Left renal cortex interstitium (tissue), 4 donors: Measurements from ENCODE around the gene CTRL. TPM values are rescaled to one million over a fixed set of nuclear protein-coding genes. Genes with fewer than 3 reads are reported as not detected.
"Not testable (repeated sequence)": the region's sequence is repeated elsewhere in the genome, so short reads cannot be mapped to it uniquely, and the experiment has no call there.

Experiments used
- DNase-seq, 4 donors: peaks; one replicate each; pipeline ENCODE4 v3.0.0-alpha.2; 2013; ENCODE audit warnings: low read depth in 4 of 4, low spot score in 2 of 4, missing footprints in 1 of 4
- polyA plus RNA-seq, 4 donors: library from polyadenylated mRNA; unstranded; fragments of 120-200 nt; gene quantifications; one replicate each; pipeline ENCODE4 v1.2.1, GENCODE V29; 2013; ENCODE audit not compliant: insufficient read length in 4 of 4

The CTRL gene
- polyA plus RNA-seq, 4 donors: 4.5 to 7.1 (median 5.8) TPM

- no peak for DNase-seq
Measured at GRCh38 chr16:67942510-67943255, 11.0 kb upstream of the CTRL start.

DNA sequence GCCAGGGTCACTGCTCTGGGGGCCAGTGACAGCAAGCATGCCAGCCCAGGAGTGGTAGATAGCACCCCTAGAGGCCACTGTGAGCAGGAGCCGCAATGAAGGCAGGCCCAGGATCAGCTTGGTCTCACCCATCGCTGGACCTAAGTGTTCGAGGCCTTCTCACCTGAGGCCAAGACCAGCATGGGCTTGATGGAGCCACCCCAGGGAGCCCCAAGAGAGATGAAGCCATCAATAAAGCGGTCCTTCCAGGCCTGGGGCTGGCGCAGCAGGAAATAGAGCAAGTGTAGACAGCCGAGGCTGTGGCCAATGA is 10.5 kb upstream of the CTRL start:
- DNase-seq: no peak

DNA sequence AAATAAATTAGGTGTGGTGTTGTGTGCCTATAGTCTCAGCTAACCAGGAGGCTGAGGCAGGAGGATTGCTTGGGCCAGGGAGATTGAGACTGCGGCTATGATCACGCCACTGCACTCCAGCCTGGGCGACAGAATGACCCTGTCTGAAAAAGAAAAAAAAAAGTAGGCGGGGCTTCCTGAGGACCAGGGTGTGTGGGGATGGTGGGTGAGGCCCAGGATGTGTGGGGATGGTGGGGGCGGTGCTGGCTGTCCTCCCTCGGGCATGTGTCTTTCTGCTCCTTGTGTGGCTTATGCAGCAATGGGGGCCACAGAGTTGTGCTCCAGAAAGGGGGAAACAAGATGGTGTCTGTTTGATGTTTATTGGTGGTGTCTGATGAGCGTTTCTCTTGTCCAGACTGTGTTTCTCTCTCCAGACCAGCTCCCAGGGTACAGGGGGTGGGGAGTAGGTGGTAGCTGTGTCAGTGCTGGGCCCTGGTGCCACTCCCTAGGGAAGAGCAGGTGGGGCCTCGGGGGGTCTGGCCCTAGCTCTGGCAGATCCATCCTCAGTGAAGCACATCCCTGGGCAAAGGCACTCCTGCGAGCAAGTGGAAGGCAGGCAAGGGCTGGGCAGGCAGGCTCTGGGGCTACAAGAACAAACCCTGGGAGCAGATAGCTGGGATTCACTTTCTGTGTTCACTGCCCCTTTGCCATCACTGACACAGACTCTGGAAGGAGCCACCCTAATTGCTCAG is 10.0 kb upstream of the CTRL start:
- no peak for DNase-seq

DNA sequence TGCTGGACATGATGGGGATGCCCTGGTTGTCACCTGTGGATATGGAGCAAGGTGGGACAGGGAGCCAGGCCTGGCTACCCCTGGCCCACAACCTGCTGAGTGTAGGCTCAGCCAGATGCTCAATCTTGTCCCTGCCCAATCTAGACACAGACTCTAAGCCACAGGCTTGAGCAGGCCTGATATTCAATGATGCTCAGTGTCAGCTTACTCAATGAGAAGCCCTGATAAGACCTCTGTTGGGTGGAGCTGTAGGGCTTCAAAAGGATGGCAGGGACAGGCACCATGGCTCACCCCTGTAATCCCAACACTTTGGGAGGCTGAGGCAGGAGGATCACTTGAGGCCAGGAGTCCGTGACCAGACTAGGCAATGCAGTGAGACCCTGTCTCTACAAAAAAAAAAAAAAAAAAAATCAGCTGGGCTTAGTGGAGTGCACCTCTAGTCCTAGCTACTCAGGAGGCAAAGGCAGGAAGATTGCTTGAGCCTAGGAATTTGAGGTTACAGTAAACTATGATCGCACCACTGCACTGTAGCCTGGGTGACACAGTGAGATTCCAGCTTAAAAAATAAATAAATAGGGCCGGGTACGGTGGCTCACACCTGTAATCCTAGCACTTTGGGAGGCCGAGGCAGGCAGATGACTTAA is 8.9 kb upstream of the CTRL start:
- DNase-seq: no peak

DNA sequence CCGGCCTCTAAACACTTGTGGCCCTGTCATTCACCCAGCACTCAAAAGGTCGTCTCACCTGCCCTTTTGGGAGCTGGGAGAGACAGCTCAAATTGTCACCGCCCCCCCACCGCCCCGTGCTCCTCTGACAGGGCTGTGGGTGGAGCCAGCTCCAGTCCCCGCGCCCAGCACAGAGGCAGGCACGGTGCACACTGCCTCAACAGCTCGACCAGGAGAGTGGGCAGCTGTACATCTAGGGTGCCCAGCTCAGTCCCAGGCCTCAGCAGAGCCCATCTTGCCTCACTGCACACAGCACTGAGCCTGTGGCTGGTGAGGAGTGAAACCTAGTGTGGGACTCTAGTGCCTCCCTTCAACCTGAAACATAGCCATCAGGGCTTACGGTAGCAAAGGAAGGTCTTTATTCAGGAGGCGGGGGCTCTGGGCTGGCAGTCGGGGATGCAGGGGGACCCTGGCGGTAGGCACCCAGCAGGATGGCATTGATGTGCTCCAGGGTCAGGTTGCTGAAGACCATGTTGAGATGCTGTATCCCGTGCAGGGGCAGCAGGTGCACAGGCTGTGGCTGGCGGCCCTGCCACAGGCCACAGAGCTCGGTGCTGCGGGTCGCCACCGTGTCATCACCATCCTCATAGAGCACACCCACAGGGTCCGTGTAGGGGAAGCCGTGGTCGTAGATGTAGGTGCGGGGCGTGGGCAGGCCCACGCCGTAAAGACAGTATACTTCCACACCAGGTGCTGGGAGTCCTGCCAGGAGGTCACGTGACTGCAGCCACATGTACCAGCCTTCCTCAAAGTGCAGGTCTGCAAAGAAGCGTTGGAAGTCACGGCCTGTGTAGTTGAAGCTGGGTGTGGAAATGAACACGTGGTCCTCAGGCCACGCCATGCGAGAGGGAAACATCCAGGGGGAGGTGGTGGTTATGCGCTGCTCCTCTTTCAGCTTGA is 8.1 kb upstream of the CTRL start:
- no peak for DNase-seq

DNA sequence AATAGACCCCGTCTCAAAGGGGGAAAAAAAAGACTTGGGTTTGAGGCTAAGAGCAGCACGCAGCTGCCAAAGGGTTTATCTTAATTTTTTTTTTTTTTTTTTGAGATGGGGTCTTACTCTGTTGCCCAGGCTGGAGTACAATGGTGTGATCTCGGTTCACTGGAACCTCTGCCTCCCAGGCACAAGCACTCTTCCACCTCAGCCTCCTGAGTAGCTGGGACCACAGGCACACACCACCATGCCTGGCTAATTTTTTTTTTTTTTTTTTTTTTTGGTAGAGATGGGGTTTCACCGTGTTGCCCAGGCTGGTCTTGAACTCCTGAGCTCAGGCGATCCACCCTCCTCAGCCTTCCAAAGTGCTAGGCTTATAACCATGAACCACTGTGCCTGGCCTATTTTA is 6.1 kb upstream of the CTRL start:
- DNase-seq: not testable (repeated sequence)

GRCh38 chr16:67936880-67937605 is 5.4 kb upstream of the CTRL start:
- no peak for DNase-seq

DNA sequence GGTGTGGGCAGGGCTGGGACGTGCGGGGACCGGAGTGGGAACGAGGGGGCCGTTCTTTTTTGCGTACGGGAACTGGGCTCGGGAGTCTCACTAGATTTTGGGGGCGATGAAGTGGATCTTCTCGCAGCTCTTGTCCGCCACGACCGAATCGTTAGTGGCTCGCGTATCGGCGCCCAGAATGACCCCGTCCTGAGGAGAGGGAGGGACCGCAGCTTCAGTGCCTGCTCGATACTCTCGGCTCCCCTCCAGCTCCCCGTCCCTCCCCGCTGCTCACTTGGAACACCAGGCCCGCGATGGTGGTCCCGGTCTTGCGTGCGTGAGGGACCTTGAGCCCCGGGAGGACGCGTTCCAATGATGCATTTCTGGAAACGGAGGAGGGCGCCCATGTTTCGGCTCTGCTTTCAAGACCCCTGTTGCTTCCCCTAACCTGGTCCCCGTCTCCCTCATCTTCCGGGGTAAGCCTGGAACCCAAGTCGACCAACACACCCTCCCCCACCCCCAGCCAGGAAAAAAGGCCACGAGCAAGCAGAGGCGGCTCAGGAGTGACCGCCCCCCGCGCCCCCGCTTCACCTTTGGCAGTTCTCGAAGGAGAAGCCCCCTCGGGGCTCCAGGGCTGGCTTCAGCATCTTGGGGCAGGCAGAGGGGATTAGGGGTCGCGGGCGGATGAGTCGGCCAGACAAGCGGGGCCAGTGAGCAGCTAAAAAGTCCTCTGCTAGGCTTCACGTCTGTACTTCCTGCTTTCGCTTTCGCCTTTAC is 4.6 kb upstream of the CTRL start, which contains the start of gene PSMB10:
Gene PSMB10, minus strand, starts transcription at position 727 of the 756 bp plus-strand sequence. Its CDS starts 101 bp downstream, at position 626.
- DNase-seq: peak in 3 of 4 donors; percentile 30 to 33 (median 32)

DNA sequence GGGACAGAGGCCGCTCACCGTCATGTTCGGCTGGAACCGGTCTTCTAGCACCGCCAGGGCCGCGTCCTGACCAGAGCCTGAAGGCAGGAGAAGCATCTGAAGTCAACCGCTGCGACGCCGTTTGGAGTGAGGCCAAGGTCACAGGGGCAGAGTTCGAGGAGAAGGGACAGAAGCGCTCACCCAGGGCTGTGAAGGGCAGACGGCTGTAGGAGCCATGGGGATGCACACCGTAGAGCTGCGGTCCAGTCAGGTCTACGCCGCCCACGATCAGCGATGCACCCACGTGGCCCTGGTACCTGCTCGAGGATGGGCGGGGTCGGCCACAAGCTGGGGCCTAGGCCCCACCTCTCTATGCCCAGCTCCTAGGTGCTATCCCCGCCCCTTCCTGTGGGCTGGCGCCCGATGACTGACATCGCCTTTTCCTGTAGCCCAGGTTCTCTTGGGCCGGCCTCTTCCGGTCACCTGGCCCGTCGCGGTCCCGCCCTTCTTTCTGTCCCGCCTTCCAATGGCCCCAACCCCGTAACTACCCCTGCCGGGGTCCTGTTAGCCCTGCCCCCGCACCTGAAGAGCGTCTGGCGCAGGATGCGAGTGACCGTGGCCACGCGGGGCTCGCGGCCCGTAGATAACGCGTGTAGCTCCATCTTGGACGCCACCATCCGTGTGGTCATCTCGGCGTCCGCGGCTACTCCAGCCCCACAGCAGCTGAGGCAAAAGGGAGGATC is 3.9 kb upstream of the CTRL start:
- DNase-seq: peak; percentile 82 to 94 (median 88)

GRCh38 chr16:67935101-67935401 is 3.4 kb upstream of the CTRL start:
- no peak for DNase-seq

GRCh38 chr16:67934306-67935100 is 2.8 kb upstream of the CTRL start:
- DNase-seq: no peak

DNA sequence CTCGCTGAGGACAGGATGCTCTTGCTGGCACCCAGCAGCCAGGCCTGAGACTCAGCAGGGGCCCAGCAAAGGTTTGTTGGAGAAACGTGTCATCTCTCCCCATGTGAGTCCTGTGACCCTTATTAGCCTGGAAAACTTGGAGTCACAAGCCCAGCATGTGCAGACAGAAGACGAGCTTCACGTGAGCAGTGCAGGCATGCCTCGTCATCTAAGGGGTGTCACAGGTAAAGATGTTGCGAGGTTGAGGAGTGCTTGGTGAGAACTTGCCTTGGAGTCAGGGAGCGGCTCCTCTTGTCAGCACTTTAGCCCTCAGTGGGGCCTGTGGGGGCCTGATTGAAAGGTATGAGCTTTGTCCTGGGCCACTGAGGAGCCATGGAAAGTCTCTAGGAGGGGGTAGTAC is 2.1 kb upstream of the CTRL start:
- DNase-seq: no peak

- DNase-seq: no peak
Measured at GRCh38 chr16:67932462-67932840, 789 bp upstream of the CTRL start.

DNA sequence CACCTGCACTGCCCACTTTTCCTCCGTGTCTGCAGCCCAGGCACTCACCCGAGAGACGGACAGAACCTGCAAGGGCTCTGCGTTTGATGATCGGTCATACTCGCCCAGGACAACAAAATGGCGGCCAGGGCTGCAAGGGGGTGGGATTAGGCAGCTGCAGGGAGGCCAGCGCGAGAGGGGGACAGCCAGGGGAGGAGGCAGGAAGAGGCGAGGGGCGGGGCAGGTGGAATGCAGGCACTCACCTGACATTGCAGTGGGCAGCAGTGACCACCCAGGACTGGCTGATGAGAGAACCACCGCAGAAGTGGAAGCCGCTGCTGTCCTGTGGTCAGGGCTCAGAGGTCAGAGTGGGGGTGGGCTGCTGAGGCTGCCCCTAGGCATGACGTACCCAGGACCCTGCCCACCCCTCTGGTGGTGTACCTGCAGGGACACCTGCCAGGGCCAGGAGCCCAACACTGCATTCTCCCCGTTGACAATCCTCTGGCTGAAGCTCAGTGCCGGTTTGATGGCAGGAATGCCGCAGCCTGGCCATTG is 917 bp downstream of the CTRL start:
- DNase-seq: no peak

DNA sequence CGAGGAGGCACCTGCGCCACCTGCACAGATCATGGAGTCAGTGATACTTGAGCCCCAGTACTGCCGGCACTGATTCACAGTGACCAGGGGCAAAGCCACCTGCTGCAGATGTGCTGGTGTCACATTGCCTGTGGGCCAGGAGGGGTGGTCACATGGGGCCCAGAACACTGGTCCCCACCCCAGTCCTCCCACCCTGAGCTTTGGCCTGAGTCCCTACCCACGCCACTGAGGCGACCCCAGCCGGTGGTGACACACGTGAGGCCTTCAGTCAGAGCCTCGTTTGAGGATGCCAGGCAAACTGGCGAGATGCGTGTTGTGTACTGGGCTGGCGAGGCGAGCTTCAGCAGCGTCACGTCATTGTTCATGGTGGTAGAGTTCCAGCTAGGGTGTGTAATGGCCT is 1.5 kb downstream of the CTRL start:
- DNase-seq: no peak

- peak in 1 of 4 donors; percentile 44 for DNase-seq
Measured at GRCh38 chr16:67928561-67929364, 2.9 kb downstream of the CTRL start.

DNA sequence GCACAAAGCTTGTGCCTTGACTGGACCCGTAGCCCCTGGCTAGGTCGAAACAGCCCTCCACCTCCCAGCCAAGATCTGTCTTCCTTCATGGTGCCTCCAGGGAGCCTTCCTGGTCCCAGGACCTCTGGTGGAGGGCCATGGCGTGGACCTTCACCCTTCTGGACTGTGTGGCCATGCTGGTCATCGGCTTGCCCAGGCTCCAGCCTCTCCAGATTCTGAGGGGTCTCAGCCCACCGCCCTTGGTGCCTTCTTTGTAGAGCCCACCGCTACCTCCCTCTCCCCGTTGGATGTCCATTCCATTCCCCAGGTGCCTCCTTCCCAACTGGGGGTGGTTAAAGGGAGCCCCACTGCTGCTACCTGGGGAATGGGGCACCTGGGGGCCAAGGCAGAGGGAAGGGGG is 3.5 kb downstream of the CTRL start:
- DNase-seq: no peak
